ENCODE results near the gene PRRG4.

DNA sequence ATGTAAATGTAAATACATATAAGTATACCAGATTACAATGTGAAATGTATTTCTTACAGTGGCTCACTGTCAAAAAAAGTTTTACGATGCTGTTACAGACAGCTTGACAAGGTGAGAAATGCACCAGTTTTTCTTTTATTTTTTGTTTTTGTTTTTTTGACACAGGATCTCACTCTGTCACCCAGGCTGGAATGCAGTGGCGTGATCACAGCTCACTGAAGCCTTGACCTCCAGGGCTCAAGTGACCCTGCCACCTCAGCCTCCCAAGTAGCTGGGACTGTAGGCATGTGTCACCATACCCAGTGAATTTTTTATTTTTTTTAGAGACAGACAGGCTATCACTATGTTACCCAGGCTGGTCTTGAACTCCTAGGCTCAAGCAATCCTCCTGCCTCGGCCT is 44.5 kb upstream of the PRRG4 start:
- TF ChIP-seq, protein P1, sequence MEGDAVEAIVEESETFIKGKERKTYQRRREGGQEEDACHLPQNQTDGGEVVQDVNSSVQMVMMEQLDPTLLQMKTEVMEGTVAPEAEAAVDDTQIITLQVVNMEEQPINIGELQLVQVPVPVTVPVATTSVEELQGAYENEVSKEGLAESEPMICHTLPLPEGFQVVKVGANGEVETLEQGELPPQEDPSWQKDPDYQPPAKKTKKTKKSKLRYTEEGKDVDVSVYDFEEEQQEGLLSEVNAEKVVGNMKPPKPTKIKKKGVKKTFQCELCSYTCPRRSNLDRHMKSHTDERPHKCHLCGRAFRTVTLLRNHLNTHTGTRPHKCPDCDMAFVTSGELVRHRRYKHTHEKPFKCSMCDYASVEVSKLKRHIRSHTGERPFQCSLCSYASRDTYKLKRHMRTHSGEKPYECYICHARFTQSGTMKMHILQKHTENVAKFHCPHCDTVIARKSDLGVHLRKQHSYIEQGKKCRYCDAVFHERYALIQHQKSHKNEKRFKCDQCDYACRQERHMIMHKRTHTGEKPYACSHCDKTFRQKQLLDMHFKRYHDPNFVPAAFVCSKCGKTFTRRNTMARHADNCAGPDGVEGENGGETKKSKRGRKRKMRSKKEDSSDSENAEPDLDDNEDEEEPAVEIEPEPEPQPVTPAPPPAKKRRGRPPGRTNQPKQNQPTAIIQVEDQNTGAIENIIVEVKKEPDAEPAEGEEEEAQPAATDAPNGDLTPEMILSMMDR (IDR thresholded peaks at IDR 0.05; ENCODE audit: borderline replicate concordance, extremely low read depth, low read length, poor library complexity, severe bottlenecking): no peak
- TF ChIP-seq EZH2 (IDR thresholded peaks at IDR 0.05; ENCODE audit: borderline replicate concordance, low read depth, low read length, severe bottlenecking): no peak
